ENCODE data around the gene SSR1.
"Not testable (repeated sequence)": the region's sequence is repeated elsewhere in the genome, so short reads cannot be mapped to it uniquely, and the experiment has no call there.

Gene SSR1

DNA sequence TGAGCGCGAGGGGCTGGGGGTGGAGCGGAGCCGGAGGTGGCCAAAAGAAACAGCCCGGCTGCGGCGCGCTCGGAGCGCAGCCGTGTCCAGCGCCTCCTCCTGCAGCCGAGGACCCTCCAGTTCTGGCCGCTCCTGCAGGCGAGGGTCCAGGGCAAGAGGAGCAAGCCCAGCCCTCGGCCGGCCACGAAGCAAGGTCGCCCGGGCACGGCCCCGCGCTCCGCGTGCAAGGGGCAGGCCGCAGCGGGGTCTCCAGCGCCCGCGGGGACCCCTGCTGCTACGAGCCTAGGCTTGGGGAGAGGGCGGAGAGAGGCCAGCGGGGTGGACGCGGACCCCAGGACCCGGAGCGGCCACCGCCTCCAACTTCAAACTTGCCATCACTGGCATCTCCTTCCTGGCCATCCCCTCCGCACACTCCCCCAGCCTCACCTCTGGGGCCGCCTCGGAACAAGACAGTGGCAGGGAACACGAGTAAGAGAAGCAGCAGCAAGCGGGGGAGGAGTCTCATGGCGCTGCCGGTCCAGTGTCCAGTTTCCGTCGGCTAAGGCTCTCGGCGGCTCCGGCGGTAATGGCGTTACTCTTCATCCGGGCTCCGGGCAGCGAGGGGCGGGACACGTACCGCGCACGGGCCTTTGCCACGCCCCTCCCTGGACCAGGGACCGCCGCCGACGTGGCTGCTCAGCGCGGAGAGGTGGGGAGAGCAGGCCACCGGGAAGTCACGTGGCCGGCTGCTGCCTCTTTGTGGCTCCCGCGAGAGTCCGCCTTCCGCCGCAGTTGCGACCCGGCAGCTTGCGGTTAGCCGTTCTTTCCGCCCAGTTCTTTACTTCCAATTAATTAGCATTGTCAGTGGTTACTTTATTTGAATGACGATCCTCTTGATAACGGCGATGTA, at the start of gene SSR1:
TSS of gene SSR1 (minus strand) at position 584 of the 889 bp plus-strand sequence. CDS start at position 505, 79 bp downstream.
- DNase-seq = peak; percentile 88

DNA sequence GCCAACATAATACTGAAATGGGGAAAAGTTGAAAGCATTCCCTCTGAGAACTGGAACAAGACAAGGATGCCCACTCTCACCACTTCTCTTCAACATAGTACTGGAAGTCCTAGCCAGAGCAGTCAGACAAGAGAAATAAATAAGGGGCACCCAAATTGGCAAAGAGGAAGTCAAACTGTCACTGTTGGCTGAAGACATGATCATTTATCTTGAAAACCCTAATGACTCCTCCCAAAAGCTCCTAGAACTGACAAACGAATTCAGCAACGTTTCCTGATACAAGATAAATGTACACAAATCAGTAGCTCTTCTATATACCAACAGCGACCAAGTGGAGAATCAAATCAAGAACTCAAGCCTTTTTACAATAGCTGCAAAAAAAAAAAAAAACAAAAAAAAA, 38.9 kb upstream of the SSR1 start:
- DNase-seq = not testable (repeated sequence)

DNA sequence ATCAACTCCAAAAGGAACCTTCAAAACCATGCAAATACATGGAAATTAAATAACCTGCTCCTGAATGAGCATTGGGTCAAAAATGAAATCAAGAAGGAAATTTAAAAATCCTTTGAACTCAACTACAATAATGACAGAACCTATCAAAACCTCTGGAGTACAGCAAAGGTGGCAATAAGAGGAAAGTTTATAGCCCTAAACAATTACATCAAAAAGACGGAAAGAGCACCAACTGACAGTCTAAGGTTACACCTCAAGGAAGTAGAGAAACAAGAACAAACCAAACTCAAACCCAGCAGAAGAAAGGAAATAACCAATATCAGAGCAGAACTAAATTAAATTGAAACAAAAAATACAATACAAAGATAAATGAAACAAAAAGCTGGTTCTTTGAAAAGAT, 37.6 kb upstream of the SSR1 start:
- not testable (repeated sequence) for DNase-seq

DNA sequence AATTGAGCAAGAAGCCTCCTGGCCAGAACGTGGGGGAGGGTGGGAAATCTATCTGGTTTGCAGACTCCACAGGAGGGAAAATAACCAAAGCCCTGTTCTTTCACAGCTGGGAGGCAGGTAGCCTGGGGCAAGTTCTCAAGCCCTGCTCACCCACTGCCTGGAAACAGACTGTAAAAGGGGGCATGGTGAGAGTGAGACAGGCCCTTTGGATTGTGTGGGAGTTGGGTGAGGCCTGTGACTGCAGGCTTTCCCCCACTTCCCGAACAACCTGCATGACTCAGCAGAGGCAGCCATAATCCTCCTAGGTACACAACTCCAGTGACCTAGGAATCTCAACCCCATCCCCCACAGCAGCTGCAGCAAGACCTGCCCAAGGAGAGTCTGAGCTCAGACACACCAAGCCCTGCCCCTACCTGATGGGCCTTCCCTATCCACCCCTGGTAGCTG, 34.6 kb upstream of the SSR1 start:
- not testable (repeated sequence) for DNase-seq

DNA sequence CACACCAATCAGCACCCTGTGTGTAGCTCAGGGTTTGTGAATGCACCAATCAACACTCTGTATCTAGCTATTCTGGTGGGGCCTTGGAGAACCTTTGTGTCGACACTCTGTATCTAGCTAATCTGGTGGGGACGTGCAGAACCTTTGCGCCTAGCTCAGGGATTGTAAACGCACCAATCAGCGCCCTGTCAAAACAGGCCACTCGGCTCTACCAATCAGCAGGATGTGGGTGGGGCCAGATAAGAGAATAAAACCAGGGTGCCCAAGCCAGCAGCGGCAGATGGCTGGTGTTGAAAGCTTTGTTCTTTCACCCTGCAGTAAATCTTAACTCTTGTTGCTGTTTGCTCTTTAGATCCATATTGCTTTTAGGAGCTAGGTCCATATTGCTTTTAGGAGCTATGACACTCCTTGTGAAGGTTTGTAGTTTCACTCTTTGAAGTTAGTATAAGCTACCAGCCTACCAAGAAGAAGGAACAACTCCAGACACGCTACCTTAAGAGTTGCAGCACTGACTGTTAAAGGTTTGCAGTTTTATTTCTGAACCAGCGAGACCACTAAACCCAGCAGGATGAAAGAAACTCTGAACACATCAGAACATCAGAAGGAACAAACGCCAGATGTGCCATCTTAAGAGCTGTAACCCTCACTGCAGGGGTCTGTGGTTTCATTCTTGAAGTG, 31.9 kb upstream of the SSR1 start:
- DNase-seq = not testable (repeated sequence)

DNA sequence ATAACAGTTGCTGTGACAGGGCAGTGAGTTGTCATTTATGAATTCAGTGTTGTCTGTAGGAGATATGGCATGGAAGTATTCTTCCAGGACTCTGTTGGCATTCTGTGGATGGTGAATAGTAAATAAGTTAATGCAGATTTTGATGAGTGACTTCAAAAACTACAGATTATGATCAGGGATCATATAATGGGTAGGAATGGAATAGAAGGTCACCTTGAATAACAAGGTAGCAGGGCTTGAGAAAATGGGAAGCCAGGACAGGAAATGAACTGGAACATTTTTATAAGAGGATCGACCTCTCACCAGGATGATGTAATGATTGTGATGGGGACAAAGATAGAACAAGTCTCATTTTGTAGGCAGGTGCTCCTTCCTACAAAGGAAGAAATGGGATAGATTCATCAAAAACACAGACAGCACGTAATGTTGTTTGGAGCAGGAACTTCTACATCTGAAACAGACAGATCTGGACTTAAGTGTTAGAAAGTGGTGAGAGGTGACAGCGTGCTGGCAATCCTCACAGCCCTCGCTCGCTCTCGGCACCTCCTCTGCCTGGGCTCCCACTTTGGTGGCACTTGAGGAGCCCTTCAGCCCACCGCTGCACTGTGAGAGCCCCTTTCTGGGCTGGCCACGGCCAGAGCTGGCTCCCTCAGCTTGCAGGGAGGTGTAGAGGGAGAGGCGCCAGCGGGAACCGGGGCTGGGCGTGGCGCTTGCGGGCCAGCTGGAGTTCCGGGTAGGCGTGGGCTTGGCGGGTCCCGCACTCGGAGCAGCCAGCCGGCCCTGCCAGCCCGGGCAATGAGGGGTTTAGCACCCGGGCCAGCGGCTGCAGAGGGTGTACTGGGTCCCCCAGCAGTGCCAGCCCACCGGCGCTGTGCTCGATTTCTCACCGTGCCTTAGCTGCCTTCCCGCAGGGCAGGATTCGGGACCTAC, 30.8 kb upstream of the SSR1 start:
- DNase-seq = no peak

DNA sequence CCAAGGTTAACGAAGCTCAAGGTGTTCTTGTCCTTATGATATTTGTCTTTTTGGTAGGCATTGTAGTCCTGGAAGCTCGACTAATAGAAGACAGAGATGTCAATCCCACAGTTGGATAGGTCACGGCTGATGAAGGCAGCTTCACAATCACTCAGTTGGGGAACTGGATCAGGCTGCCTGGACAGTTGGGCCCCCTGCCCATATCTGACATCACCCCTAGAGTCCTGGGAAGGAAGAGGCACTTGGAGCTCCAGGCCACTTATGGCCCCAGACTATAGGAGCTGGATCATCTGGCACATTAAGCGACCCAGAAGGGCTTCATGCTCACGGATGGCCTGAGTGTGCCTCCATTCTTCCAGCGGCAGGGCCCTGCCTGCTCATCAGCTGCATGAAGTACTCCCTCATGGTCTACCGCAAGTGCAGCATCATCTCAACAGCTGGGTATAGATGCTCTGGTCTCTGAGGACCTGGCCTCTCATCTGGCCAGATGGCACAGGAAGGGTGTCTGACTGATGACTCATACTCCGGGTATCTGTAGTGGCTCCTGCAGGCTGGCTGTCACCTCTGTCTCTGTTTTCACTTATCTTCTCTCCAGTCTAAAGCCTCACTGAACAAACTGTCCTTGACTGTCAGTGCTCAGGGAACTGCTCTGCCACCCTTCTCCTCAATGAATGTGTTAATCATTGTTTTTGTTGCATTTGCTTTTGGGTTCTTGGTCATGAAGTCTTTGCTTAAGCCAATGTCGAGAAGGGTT, 29.2 kb upstream of the SSR1 start:
- DNase-seq = peak; percentile 61

DNA sequence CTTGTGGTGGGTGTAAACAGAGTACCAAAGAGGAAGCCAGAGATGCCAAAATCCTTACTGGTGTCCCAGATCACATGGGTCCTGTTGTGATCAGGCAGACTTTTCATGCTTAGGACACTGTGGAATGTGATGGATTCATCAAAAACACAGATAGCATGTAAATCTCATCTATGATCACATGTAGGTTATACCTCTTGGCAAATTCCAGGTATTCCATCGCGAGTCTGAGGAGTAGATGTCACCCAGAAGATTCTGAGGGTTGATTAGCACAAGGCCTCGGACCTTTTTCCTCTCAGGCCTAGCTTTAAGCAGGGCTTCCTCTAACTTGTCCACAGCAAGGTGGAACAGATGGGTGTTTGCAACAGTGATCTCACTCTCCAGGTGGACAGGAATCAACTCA, 28.3 kb upstream of the SSR1 start:
- no peak for DNase-seq

DNA sequence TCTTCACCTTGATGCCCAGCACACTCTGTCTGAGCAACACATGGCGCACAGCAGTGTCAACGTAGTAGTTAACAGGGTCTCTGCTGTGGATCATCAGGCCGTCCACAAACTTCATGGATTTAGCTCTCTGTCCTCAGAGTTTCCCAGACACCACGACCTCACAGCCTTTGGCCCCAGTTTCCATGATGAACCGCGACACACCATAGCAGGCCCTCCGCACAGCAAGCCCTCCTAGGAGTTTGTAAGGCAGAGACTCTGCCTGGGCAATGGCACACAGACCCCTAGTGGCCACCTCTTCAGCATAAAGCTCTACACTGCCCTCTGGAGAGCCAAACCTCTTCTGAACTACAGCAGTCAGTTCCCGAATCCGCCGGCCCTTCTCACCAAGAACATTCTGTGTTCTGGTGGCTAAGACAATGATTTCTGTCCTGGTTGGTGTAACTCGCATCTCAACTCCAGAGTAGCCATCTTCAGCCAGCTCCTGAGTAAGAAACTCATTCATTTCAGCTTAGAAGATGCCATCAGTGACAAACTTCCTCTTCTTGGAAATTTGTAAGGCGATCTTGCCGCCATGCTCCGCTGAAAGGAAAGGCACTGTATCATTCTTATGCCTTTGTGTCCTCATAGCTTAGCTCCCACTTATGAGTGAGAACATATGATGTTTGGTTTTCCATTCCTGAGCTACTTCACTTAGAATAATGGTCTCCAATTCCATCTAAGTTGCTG, 26.2 kb upstream of the SSR1 start:
- not testable (repeated sequence) for DNase-seq

DNA sequence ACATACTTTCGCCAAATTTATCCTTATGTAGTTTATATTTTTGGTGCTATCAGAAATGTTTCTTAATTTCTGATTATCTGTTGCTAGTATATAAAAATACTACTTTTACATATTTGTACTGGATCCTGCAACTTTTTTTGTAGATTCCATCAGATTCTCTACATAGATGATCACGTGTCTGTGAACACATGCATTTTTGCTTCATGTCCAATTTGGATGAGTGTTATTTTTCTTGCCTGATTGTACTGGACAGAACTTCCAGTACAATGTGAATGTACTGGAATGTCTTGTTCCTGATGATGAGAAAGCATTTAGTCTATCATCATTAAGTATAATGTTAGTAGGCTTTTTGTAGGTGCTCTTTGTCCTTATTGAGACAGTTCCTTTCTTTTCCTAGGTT, 25.0 kb upstream of the SSR1 start:
- DNase-seq = no peak

DNA sequence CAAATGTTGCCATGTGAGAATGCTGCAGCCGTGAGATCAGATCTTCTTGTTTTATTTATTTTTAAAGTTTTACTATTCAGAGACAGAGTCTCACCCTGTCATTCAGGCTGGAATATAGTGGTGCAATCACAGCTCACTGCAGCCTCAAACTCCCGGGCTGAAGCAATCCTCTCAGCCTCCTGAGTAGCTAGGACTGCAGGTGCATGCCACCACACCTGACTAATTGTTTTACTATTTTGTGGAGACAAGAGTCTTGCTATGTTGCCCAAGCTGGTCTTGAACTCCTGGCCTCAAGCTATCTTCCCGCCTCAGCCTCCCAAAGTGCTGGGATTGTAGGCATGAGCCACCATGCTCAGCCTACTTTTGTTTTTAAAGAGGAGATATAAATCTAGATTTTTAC, 22.5 kb upstream of the SSR1 start:
- DNase-seq = no peak

DNA sequence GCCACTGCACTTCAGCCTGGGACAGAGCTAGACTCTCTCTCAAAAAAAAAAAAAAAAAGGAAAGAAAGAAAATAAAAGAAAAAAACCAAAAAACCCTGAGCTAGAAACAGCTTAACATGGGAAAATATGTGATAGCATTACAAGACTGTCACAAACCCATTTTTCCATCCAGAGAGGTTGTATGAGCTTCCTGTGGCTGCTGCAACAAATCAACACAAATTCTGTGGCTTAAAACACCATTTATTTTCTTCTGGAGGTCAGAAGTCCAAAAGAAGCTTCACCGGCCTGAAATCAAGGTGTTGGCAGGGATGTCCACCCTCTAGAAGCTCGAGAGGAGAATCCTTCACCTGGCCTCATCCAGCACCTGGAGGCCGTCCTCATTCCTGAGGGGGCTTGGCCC, 21.7 kb upstream of the SSR1 start:
- DNase-seq = no peak

DNA sequence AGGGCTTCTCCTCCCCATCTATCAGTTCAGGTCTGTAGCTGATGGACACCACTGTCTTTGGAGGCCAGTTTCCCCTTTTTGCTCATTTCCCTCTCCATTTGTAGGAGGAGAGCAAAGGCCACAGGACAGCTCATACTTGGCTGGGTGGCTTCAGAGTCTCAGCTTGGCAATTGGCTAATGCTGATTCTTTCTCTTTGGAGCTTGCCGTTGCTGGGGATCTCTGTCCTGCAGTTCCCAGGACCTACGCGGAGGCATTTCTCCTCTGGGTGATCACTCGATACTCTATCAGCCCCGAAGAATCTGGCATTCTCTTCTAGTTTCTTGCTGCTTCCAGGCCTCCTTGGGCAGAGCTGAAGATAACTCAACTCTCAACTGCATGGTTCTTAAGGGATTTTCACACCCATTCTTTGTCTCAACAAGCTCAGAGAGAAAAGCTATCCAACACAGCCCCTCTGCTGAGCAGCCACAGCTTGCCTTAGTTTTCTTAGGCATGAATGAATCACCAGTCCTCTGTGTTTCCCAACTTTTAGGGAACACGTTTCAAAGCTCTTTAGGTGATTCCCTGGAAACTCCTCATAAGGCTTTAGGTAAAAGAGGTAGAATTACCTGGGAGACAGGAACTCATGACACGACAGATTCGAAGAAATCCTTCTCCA, 19.2 kb upstream of the SSR1 start:
- DNase-seq = no peak

DNA sequence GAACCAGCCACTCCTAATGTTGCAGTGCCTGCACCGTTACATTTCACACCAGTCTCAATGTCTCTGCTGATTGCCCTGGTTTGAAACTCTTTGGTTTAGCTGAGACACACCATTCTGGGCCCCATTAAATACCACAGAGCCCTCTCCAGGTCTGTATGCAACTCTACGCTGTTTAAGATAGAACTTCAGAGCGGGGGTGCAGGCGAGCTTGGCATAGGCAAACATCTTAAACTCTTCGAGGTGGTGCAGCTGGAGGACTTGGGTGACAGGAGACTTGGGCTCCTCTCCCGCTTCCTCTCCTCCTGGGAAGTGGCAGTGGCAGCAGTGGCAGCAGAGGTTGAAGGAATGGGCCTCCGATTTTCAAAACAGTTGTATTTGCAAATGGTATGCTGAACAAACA, 18.5 kb upstream of the SSR1 start:
- no peak for DNase-seq

DNA sequence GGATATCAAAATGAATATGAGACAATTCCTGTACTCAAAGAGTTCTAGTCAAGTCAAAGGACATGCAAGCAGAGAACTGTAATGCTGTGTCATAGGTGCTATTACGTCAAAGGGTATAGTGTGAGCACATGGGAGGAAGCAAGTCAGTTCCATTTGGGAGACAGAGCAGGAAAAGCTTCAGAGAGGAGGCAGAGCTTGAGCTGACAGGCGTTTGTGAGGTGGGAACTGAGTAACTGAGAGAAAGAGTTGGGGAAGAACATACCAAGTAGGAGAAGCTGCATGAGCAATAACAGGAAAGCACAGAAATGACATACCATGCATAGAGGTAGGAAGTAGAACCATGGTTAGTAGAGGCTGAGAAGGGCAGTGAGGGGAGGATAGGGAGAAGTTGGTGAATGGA, 15.2 kb upstream of the SSR1 start:
- no peak for DNase-seq

DNA sequence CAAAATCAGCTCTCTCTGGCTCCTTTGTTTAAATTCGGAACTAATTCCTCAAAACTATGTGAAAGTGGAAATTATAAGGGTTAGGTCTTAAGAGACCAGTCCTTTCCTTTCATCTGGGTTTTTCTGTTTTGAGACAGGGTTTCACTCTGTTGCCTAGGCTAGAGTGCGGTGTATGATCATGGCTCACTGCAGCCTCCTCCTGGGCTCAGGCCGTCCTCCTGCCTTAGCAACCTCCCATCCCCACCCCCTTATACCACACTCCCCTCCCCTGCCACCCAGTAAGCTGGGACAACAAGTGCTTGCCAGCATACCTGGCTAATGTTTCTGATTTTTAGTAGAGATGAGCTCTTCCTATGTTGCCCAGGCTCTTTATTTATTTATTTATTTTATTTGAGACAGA, 12.8 kb upstream of the SSR1 start:
- DNase-seq = no peak

DNA sequence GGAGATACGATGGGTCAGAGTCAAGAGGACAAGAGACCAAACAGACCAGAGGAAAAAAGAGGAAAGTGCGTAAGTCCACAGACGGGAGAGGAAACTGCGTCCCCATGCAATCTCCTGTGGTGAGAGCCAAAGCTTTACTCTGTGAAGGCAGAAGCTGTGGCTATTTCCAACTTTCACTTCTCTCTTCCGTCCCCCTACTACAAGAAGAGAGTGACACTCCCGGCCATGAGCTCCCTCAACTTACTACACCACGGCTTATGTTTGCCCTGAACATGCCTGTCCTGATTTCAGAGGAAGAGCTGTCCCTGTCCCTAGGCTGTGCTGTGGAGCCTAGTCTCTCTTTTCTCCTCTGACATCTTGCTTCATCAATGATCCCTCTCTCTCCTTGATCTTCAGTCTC, 11.5 kb upstream of the SSR1 start:
- DNase-seq = no peak

DNA sequence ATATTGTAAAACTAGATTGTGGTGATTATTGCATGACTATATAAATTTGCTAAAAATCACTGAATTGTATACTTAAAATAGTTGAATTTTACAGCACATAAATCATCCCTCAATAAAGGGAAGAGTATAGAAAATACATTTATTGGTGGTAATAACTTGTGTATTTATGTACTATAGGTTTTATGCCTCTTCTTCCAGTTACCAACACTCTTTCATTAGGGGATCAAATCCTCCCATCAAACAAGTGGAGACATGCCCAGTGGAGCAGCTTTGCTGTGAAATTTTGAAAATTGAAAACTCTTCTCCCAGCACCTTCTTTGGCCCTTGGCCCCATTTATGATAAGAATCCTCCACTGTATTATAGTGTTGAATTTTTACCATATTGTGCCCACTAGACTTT, 10.1 kb upstream of the SSR1 start:
- no peak for DNase-seq

DNA sequence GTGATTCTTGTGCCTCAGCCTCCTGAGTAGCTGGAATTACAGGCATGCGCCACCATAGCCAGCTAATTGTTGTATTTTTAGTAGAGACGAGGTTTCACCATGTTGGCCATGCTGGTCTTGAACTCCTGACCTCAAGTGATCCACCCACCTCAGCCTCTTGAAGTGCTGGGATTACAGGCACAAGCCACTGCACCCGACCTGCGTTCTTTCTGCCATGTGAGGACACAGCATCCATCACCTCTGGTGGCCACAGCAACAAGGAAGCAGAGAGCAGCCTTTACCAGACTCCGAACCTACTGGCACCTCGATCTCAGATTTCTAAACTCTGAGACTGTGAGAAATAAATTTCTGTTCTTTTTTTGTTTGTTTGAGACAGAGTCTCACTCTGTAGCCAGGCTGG, 8.9 kb upstream of the SSR1 start:
- DNase-seq = not testable (repeated sequence)

DNA sequence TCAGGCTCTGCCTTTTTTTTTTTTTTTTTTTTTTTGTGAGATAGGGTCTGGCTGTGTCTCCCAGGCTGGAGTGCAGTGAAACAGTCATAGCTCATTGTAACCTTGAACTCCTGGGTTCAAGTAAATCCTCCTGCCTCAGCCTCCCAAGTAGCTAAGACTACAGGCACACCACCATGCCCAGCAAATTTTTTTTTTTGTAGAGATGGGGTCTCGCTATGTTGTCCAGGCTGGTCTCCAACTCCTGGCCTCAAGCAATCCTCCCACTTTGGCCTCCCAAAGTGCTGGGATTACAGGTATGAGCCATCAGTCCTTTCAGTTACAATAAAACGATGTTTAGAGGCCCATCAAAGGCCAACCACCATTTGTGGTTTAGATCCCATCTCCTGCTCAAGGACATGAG, 6.4 kb upstream of the SSR1 start:
- not testable (repeated sequence) for DNase-seq

DNA sequence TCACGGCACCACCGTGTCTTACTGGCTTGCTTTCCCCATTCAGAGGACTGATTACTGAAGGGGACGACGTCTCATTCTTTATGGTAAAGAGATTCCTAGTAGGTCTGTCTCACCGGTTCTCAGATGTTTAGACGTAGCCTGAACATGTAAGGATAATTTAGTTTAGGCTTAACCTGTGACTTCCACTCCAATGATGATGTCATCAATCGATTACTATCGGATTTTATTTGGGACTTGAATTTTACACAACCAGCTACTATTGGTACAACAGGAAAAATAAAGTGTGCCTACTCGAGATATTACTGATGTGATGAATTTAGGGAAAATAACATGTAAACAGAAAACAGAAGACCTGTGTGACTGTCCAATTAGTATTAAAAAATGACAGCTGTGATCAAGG, 4.5 kb upstream of the SSR1 start:
- DNase-seq = no peak

Measured in NCI-H524 treated with DMSO at 0.1 percent for 48 hours (cell line).